22Rv1 (cell line): ENCODE data around the gene RAET1E.
"Not testable (repeated sequence)": the region's sequence is repeated elsewhere in the genome, so short reads cannot be mapped to it uniquely, and the experiment has no call there.

Source experiments
- H3K27ac ChIP-seq: fragments of 450-650 bp; 2 replicates; pipeline ENCODE4 v1.5.1; 2017
- CTCF ChIP-seq: fragments of 450-650 bp; IDR thresholded peaks from 2 replicates; pipeline ENCODE4 v1.5.1; 2017; ENCODE audit warnings: mild to moderate bottlenecking
- ZFX ChIP-seq: fragments of 450-650 bp; IDR thresholded peaks from 2 replicates; pipeline ENCODE4 v1.6.1; 2017; ENCODE audit warnings: antibody characterized with exemption, borderline replicate concordance

Gene RAET1E

GRCh38 chr6:149924206-149924932 is 26.5 kb upstream of the RAET1E start:
- H3K27ac ChIP-seq = no peak overlapping the region
- TF ChIP-seq CTCF = no peak
- TF ChIP-seq ZFX = no peak

- TF ChIP-seq CTCF (no peak), ZFX (no peak)
- no peak overlapping the region for H3K27ac ChIP-seq
These were observed 25.5 kb upstream of the RAET1E start for GRCh38 chr6:149923327-149923986.

DNA sequence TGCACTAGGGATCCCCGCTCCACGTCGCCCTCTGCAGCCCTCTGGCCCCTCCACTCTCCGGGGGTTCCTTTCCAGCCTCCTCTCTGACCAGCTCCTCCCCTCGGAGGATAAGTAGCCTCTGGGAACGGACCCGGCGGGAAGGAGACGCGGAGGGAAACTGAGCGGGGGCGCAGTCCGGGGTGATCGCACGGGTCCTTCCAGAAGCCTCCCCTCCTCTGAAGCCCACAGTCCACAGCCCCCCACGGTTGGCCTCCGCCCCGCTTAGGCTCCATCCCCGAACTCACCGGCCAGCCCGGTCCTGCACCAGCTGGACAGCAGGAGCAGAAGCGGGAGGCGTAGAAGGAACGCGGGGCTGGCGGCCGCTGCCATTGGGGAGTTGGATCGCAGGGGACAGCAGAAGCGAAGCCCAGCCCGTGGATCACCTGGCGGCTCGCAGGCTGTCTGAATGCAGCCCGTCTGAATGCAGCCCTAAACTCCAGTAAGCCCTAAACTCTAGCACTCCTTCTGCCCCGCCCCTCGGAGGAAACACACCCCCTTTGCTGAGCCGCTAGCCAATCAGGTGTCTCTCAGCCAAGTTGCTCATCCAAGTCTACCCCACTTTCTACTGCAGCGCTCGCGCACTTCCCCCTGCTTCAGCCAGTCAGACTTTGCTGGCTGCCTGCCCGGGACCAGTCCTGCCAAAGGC is 24.9 kb upstream of the RAET1E start, which contains the start of gene RAET1G:
Gene RAET1G (minus strand): TSS at position 480 of the 685 bp plus-strand sequence. CDS start 111 bp downstream, at position 369.
- no peak for TF ChIP-seq ZFX
- TF ChIP-seq CTCF = no peak
- H3K27ac ChIP-seq = no peak within 1 kb of the TSS

- not testable (repeated sequence) for H3K27ac ChIP-seq
These were observed 24.2 kb upstream of the RAET1E start for GRCh38 chr6:149922091-149922490.

GRCh38 chr6:149921361-149921760 is 23.4 kb upstream of the RAET1E start:
- no peak for TF ChIP-seq ZFX
- TF ChIP-seq CTCF = no peak
- no peak overlapping the region for H3K27ac ChIP-seq

DNA sequence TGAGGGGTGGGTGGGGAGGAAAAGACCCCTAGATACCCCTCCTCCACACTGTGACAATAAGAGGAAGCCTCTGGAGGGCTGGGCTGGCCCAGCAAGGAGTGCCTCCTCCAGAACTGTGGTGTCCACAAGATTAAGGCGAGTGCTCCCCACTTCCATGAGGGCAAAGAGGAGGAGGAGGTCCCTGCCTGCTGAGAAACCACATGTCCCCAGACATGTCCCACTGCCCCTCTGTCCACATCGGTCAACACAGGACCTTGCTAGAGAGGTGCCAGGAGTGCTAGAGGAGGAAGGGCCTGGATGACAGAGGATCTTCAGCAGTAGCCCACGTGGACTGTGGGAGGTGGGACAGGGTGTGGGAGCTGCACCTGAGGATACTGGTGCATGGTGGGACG is 21.9 kb upstream of the RAET1E start:
- H3K27ac ChIP-seq = no peak overlapping the region
- TF ChIP-seq ZFX (no peak), CTCF (no peak)

DNA sequence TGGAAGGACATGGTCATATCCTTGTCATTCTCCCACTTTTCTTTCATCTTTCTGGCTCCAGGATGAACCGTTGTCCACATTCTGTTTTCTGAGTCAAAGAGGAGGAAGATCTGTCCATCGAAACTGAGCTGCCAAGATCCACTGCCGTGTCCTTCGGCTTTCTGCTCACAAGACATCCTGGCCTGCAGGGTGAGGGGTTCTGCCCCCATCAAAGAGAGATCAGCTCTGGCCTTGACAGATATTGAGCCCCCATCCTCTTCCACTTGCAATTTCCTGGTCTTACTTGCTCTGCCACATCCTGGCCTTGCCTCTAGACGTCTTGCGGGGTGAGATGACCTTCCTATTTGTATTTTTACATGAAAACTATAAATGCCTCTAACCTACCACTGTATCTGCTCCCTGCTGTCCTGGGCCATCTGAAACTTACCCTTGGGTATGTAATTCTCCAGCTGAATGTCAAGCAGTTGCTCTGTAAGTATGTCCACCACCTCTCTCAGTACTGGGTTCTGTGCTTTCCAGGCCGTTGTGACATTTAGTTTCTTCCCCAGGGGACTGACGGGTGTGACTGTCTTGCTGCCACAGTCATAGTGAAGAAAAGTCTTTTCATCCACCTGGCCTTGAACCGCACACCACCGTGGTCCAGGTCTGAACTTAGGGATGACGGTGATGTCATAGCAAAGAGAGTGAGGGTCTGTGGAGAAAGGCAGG is 21.4 kb upstream of the RAET1E start:
- H3K27ac ChIP-seq = not testable (repeated sequence)
